ENCODE results near the gene ARHGEF35. TPM values are rescaled to one million over a fixed set of nuclear protein-coding genes. Genes with fewer than 3 reads are reported as not detected.
"Not testable (repeated sequence)": the region's sequence is repeated elsewhere in the genome, so short reads cannot be mapped to it uniquely, and the experiment has no call there.

The ARHGEF35 gene
- total RNA-seq, result 2.8 and 3.5 TPM in 2 replicates

GRCh38 chr7:144195212-144195872, at the start of gene ARHGEF35:
TSS of gene ARHGEF35 (minus strand) at chr7:144195833. CDS start at chr7:144188383, 7,450 bp downstream.
- H3K4me1 Mint-ChIP-seq; H3K27me3 Mint-ChIP-seq; intact Hi-C loops (cut with micrococcal nuclease); H3K9me3 Mint-ChIP-seq; DNase-seq; H3K36me3 Mint-ChIP-seq (ENCODE audit: low read depth): not testable (repeated sequence)
- H3K27ac Mint-ChIP-seq, result peak within 1 kb of the TSS; percentile 47
- peak within 1 kb of the TSS; percentile 71 for H3K4me3 Mint-ChIP-seq

GRCh38 chr7:144245372-144245771, 49.7 kb upstream of the ARHGEF35 start:
- H3K27me3 Mint-ChIP-seq, H3K27ac Mint-ChIP-seq: not testable (repeated sequence)

DNA sequence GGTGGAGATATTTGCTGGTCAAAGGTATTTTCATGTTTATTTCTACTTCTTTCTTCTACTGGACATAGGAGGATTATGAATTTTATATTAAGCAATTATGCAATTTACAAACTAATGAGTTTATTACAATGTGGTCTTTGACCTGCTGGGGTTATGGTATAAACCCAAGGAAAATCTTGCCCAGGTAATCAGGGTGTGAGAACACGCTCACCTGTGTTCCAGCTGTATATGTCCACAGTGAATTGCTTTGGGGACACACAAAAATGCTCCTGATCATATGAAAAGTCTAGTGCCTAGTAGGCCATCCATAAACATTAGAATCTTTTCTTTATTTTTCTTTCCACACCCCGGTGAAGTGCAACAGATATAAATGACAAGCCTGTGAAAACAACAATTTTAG, 43.7 kb upstream of the ARHGEF35 start, which contains the start of gene OR2A42:
TSS of gene OR2A42 (minus strand) at position 241 of the 400 bp plus-strand sequence. CDS start 6,762 bp downstream, outside the sequence.
- H3K4me3 Mint-ChIP-seq; intact Hi-C loops (cut with micrococcal nuclease); DNase-seq; H3K27me3 Mint-ChIP-seq; H3K27ac Mint-ChIP-seq; H3K36me3 Mint-ChIP-seq (ENCODE audit: low read depth); H3K4me1 Mint-ChIP-seq; H3K9me3 Mint-ChIP-seq: not testable (repeated sequence)

More at GRCh38 chr7:144245372-144245771, 49.7 kb upstream of the ARHGEF35 start:
- intact Hi-C loops (cut with micrococcal nuclease); H3K36me3 Mint-ChIP-seq (ENCODE audit: low read depth); H3K4me1 Mint-ChIP-seq; DNase-seq; H3K9me3 Mint-ChIP-seq; H3K4me3 Mint-ChIP-seq: not testable (repeated sequence)

DNA sequence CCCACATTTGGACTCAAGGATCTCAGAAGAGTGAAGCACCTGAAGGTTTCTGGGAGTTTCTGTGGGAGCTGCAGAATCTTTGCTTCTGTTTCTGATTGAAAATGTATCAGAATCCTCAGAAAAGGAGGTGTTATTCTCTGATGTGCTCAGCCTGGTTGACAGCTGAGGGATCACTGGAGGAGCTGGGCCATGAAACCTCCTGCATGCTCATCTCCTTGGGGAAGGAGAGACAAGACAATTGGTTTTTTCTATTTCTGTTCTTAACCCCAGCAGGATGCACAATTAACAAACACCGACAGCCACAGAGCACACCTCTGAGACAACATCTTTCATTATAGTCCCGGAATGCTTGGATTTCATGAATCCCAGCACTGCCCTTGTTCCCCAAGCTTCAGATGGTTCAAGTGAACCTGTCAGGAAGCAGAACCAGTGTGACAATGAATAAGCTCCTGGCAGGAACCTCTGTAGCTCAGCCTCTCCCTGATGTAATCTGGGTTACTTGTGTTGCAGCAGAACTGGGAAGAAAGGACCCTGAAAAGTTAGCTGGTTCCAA, 43.0 kb upstream of the ARHGEF35 start:
- H3K27ac Mint-ChIP-seq; H3K4me3 Mint-ChIP-seq; H3K4me1 Mint-ChIP-seq; DNase-seq; H3K9me3 Mint-ChIP-seq; H3K27me3 Mint-ChIP-seq; intact Hi-C loops (cut with micrococcal nuclease); H3K36me3 Mint-ChIP-seq (ENCODE audit: low read depth): not testable (repeated sequence)

- H3K36me3 Mint-ChIP-seq (ENCODE audit: low read depth); H3K9me3 Mint-ChIP-seq; H3K4me1 Mint-ChIP-seq; intact Hi-C loops (cut with micrococcal nuclease); H3K4me3 Mint-ChIP-seq; DNase-seq; H3K27ac Mint-ChIP-seq; H3K27me3 Mint-ChIP-seq: not testable (repeated sequence)
Measured at GRCh38 chr7:144233039-144233438, 37.4 kb upstream of the ARHGEF35 start.

- H3K27me3 Mint-ChIP-seq; H3K27ac Mint-ChIP-seq; intact Hi-C loops (cut with micrococcal nuclease): not testable (repeated sequence)
Measured at GRCh38 chr7:144231027-144231426, 35.4 kb upstream of the ARHGEF35 start.

DNA sequence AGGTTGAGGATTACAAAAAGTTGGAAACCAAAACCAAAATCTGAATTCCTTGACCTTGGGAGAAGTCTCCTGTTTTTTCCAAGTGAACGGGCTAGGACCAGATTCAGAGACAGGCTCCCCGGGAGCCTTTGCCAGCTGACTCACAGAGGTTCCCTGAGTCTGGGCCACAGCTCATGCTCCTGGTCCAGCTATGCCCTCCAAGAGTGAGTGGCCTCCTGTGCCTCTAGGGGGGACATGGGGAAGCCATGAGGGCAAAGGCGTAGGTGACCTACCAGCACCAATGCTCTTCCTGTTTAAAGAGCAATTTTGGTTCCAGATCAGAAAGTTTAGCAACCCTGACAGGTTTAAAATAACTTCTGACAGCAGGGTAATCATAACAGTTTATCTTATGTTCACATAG, 33.2 kb upstream of the ARHGEF35 start:
- H3K27ac Mint-ChIP-seq; H3K9me3 Mint-ChIP-seq; H3K36me3 Mint-ChIP-seq (ENCODE audit: low read depth); H3K27me3 Mint-ChIP-seq; intact Hi-C loops (cut with micrococcal nuclease); H3K4me3 Mint-ChIP-seq; H3K4me1 Mint-ChIP-seq: not testable (repeated sequence)
- DNase-seq, result peak; percentile 51

More at GRCh38 chr7:144231027-144231426, 35.4 kb upstream of the ARHGEF35 start:
- not testable (repeated sequence) for H3K9me3 Mint-ChIP-seq; H3K4me1 Mint-ChIP-seq; DNase-seq; H3K36me3 Mint-ChIP-seq (ENCODE audit: low read depth); H3K4me3 Mint-ChIP-seq

DNA sequence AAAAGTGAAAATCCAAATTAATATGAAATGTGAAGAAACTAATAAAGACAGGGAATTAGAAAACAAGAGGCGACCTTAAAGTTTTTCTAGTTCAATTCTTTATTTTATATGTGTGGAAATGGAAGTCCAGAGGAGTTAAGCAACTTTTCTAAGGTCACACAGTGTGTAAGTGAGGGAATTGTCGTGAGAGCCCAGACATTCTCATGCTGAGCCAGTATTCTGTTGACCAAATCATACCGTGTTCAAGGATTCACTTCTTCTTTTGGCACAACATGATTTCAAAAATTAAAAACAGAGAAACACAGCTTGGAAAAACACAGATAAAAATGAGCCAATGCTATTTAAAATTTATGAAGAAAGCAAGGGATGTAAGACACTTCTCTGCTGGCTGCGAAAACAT, 31.2 kb upstream of the ARHGEF35 start:
- H3K27ac Mint-ChIP-seq; H3K4me1 Mint-ChIP-seq; intact Hi-C loops (cut with micrococcal nuclease); H3K4me3 Mint-ChIP-seq; H3K36me3 Mint-ChIP-seq (ENCODE audit: low read depth); H3K9me3 Mint-ChIP-seq; H3K27me3 Mint-ChIP-seq: not testable (repeated sequence)
- DNase-seq, result peak; percentile 35

DNA sequence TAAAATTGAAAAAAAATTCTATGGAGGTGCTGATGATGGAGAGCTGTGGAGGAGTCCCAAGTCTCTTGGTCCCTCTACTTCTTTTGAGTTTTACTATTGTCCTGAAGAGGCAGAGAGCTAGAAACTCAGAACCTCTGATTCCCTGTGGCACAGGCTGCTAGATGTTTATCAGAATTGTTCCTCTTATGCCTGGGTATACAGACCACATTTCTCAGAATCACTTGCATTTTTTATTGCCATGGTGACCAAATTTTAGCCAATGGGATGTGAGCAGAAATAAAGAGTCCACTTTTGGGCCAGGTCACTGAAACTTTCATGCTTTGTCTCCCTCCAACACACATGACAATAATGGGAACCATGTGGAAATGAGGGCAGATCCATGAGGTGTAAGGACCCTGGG, 28.0 kb upstream of the ARHGEF35 start:
- H3K36me3 Mint-ChIP-seq (ENCODE audit: low read depth); H3K4me3 Mint-ChIP-seq; intact Hi-C loops (cut with micrococcal nuclease); H3K27ac Mint-ChIP-seq; H3K9me3 Mint-ChIP-seq; H3K4me1 Mint-ChIP-seq; H3K27me3 Mint-ChIP-seq: not testable (repeated sequence)
- DNase-seq, result peak; percentile 39

DNA sequence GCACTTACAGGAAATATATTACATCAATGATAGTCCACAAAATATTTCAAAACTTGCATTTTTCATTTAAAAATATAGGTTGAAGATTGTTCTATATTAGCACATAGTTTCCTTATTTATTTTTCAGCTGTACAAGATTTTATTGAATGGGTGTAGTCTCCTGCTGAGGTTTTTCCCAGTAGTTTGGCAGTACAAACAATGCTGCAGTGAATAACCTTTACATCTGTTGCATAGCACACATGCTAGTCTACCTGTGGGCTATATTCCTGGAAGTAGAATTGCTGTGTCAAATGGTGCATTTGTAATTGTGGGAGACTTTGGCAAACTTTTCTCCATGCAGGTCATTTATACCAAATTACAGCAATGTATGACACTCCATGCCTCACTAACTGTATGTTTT, 24.9 kb upstream of the ARHGEF35 start:
- H3K36me3 Mint-ChIP-seq (ENCODE audit: low read depth); intact Hi-C loops (cut with micrococcal nuclease); DNase-seq; H3K9me3 Mint-ChIP-seq; H3K4me3 Mint-ChIP-seq; H3K27me3 Mint-ChIP-seq; H3K4me1 Mint-ChIP-seq; H3K27ac Mint-ChIP-seq: not testable (repeated sequence)

DNA sequence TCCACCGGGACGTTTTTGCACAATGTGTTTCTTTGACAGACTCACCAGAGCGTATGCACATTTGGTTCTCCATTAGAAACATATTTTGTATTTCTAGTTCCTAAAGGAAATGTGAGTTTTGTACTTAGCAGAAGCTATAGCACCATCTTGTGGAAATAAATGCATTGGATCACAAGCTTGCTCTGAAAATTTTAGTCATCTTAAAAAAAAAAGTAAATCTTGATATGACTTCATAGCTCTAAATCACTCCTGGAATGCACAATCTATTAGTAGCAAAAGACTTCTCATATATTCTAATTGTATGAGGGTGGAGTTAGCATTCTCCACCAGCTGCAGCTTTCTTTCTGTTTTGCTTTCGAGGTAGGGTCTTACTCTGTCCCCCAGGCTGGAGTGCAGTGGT, 23.5 kb upstream of the ARHGEF35 start:
- H3K27ac Mint-ChIP-seq; H3K36me3 Mint-ChIP-seq (ENCODE audit: low read depth); H3K9me3 Mint-ChIP-seq; H3K27me3 Mint-ChIP-seq; DNase-seq; H3K4me1 Mint-ChIP-seq; intact Hi-C loops (cut with micrococcal nuclease); H3K4me3 Mint-ChIP-seq: not testable (repeated sequence)

DNA sequence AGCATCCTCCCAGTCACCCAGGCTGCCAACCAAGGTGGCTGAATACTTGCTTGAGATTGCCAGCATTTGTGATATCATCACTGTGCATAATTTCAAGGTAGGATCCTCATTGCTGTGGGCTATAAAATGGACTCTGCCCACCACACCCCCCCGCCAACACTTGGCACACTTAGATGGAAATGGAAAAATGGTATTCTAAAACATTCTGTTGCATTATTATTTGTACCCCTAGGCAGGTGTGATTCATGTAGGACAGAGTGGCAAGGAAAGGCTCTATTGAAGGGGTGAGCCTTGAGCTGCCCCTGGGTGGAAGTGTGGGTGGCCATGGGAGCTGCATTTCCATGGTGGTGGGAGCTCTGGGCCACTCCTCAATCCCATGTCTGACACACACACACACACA, 22.9 kb upstream of the ARHGEF35 start:
- intact Hi-C loops (cut with micrococcal nuclease); H3K27ac Mint-ChIP-seq; H3K4me1 Mint-ChIP-seq; H3K4me3 Mint-ChIP-seq; H3K9me3 Mint-ChIP-seq; H3K36me3 Mint-ChIP-seq (ENCODE audit: low read depth); H3K27me3 Mint-ChIP-seq: not testable (repeated sequence)
- peak; percentile 48 for DNase-seq

- H3K36me3 Mint-ChIP-seq (ENCODE audit: low read depth); H3K27me3 Mint-ChIP-seq; H3K9me3 Mint-ChIP-seq; H3K4me1 Mint-ChIP-seq; H3K4me3 Mint-ChIP-seq; H3K27ac Mint-ChIP-seq; intact Hi-C loops (cut with micrococcal nuclease): not testable (repeated sequence)
- peak; percentile 33 for DNase-seq
Measured at GRCh38 chr7:144217200-144217599, 21.6 kb upstream of the ARHGEF35 start.

- DNase-seq; H3K9me3 Mint-ChIP-seq; H3K4me1 Mint-ChIP-seq; intact Hi-C loops (cut with micrococcal nuclease); H3K36me3 Mint-ChIP-seq (ENCODE audit: low read depth); H3K27ac Mint-ChIP-seq; H3K27me3 Mint-ChIP-seq; H3K4me3 Mint-ChIP-seq: not testable (repeated sequence)
Measured at GRCh38 chr7:144205306-144205705, 9.7 kb upstream of the ARHGEF35 start.

- H3K9me3 Mint-ChIP-seq; DNase-seq; H3K36me3 Mint-ChIP-seq (ENCODE audit: low read depth); H3K27me3 Mint-ChIP-seq; intact Hi-C loops (cut with micrococcal nuclease); H3K4me1 Mint-ChIP-seq; H3K27ac Mint-ChIP-seq; H3K4me3 Mint-ChIP-seq: not testable (repeated sequence)
Measured at GRCh38 chr7:144203086-144203485, 7.5 kb upstream of the ARHGEF35 start.
